GM19239 (cell line): Measurements from ENCODE around the gene CABCOCO1.

Source experiments
- DNase-seq: peaks from one replicate; pipeline ENCODE4 v3.0.0; 2011; ENCODE audit warnings: low spot score; ENCODE audit not compliant: insufficient read length
- FAIRE-seq: peaks from 2 replicates; lab custom pipeline; 2011; peaks lifted over from hg19 to GRCh38; lab: Jason Lieb, UNC

Gene CABCOCO1

GRCh38 chr10:61752111-61753011 is 89.6 kb downstream of the CABCOCO1 start:
- peak; percentile 86 for FAIRE-seq
- DNase-seq, result no peak

- FAIRE-seq, result no peak
- DNase-seq, result no peak
Measured at GRCh38 chr10:61753453-61753852, 90.7 kb downstream of the CABCOCO1 start.

GRCh38 chr10:61754587-61755550 is 92.1 kb downstream of the CABCOCO1 start:
- no peak for DNase-seq
- peak; percentile 73 for FAIRE-seq

GRCh38 chr10:61757001-61757400 is 94.3 kb downstream of the CABCOCO1 start:
- DNase-seq, result no peak
- no peak for FAIRE-seq

- FAIRE-seq (no peak), DNase-seq (no peak)
Measured at GRCh38 chr10:61757525-61758397, 95.0 kb downstream of the CABCOCO1 start.

- FAIRE-seq, result no peak
- no peak for DNase-seq
Measured at GRCh38 chr10:61758433-61758832, 95.7 kb downstream of the CABCOCO1 start.

- DNase-seq, result no peak
- FAIRE-seq, result no peak
Measured at GRCh38 chr10:61759751-61760150, 97.0 kb downstream of the CABCOCO1 start.

GRCh38 chr10:61760943-61761824 is 98.5 kb downstream of the CABCOCO1 start:
- no peak for FAIRE-seq
- DNase-seq, result no peak

GRCh38 chr10:61761825-61762217 is 99.1 kb downstream of the CABCOCO1 start:
- peak; percentile 56 for FAIRE-seq
- no peak for DNase-seq

GRCh38 chr10:61763778-61764177 is 101.0 kb downstream of the CABCOCO1 start:
- DNase-seq (no peak), FAIRE-seq (no peak)

GRCh38 chr10:61764486-61764885 is 101.8 kb downstream of the CABCOCO1 start:
- DNase-seq, result no peak
- FAIRE-seq, result no peak

GRCh38 chr10:61765176-61766087 is 102.7 kb downstream of the CABCOCO1 start:
- FAIRE-seq, result peak; percentile 28
- DNase-seq, result no peak

GRCh38 chr10:61766927-61767326 is 104.2 kb downstream of the CABCOCO1 start:
- FAIRE-seq, result no peak
- DNase-seq, result no peak

- DNase-seq, result no peak
- peak; percentile 37 for FAIRE-seq
Measured at GRCh38 chr10:61774031-61774430, 111.3 kb downstream of the CABCOCO1 start.

- no peak for DNase-seq
- no peak for FAIRE-seq
Measured at GRCh38 chr10:61775111-61775510, 112.4 kb downstream of the CABCOCO1 start.

GRCh38 chr10:61776615-61777266 is 114.0 kb downstream of the CABCOCO1 start:
- DNase-seq (no peak), FAIRE-seq (no peak)

- DNase-seq (no peak), FAIRE-seq (no peak)
Measured at GRCh38 chr10:61778137-61778536, 115.4 kb downstream of the CABCOCO1 start.
